Measurements from ENCODE around the gene KDR. TPM values are rescaled to one million over a fixed set of nuclear protein-coding genes. Genes with fewer than 3 reads are reported as not detected.

Gene KDR
- total and polyA plus RNA-seq, 2 experiments from 2014 or later: 96.0 to 104 TPM

DNA sequence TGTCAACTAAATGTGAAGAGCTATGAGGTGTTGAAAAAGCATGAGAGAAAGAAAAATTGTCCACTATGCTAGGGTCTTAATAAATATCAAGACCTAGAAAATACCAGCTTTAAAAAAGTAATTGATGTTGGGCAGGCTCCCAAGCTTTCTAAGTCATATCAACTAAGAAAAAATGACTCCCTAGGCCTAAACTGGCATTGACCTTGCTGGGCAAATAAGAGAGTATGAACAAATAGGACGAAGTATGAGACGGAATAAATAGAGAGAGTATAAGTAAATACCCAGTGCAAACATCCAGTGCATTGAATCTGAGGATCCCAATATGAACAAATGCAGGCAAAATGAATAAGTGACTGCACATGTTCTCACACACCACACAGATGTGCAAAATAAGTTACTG, 3.2 kb downstream of the KDR start:
- no peaks in the 10 kb centered on the region for H3K9me3 ChIP-seq (ENCODE audit: low read depth)
- no peaks in the 10 kb centered on the region for H3K36me3 ChIP-seq (replicated peaks; ENCODE audit: insufficient read depth, low read depth)
- H3K4me3 ChIP-seq: no peak overlapping the region
- H3K4me1 ChIP-seq (ENCODE audit: insufficient read depth): no peaks in the 10 kb centered on the region
- peak overlapping the region; percentile 94 for H3K4me2 ChIP-seq
- peaks cover 48% of the 10 kb centered on the region for H3K27me3 ChIP-seq
- peaks cover 10% of the 10 kb centered on the region for H3K79me2 ChIP-seq
- no peak for DNase-seq (ENCODE audit: low spot score)
- no peak overlapping the region for H2AFZ ChIP-seq
- H3K27ac ChIP-seq: no peak overlapping the region
- no peaks in the 10 kb centered on the region for H4K20me1 ChIP-seq (ENCODE audit: insufficient read depth, poor library complexity, severe bottlenecking)
- no peaks in the 10 kb centered on the region for H3K9me2 ChIP-seq (replicated peaks; ENCODE audit: insufficient read depth)
- TF ChIP-seq EZH2 (IDR thresholded peaks at IDR 0.05; ENCODE audit: borderline replicate concordance) (no peak), EZH2phosphoT487 (IDR thresholded peaks at IDR 0.05; ENCODE audit: low read depth, severe bottlenecking, unreplicated experiment) (no peak)
- TF ChIP-seq, protein P1, sequence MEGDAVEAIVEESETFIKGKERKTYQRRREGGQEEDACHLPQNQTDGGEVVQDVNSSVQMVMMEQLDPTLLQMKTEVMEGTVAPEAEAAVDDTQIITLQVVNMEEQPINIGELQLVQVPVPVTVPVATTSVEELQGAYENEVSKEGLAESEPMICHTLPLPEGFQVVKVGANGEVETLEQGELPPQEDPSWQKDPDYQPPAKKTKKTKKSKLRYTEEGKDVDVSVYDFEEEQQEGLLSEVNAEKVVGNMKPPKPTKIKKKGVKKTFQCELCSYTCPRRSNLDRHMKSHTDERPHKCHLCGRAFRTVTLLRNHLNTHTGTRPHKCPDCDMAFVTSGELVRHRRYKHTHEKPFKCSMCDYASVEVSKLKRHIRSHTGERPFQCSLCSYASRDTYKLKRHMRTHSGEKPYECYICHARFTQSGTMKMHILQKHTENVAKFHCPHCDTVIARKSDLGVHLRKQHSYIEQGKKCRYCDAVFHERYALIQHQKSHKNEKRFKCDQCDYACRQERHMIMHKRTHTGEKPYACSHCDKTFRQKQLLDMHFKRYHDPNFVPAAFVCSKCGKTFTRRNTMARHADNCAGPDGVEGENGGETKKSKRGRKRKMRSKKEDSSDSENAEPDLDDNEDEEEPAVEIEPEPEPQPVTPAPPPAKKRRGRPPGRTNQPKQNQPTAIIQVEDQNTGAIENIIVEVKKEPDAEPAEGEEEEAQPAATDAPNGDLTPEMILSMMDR (IDR thresholded peaks at IDR 0.05; ENCODE audit: poor library complexity): no peak
- WGBS (ENCODE audit: low lambda C conversion rate, missing lambda C conversion rate): 62% methylated on average over 2 of the region's 2 CpGs

DNA sequence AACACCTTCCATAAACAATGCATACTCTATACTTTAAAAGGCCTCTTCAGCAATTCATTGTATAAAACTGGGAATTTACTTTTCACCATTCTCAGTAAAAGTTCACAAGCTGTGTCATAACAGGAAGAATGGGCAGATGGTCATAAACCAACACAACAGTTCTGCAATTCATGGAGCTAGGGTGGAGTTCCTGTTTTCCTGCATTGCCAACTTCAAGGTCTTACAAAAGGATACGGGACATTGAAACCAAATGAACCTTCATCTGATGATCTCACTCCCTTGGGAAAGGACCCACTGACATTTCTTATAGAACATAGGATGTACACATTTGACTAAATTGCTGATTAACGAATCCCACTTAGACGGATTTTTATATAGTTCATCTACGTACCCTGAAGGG, 4.1 kb downstream of the KDR start:
- DNase-seq (ENCODE audit: low spot score): no peak
- Histone ChIP-seq H3K9me2 (replicated peaks; ENCODE audit: insufficient read depth) (no peaks in the 10 kb centered on the region), H3K36me3 (replicated peaks; ENCODE audit: insufficient read depth, low read depth) (no peaks in the 10 kb centered on the region), H3K79me2 (peaks cover 10% of the 10 kb centered on the region), H3K4me2 (peak overlapping the region; percentile 22), H2AFZ (no peak overlapping the region), H3K4me1 (ENCODE audit: insufficient read depth) (no peaks in the 10 kb centered on the region), H3K27me3 (peaks cover 40% of the 10 kb centered on the region), H3K27ac (no peak overlapping the region), H3K4me3 (no peak overlapping the region), H4K20me1 (ENCODE audit: insufficient read depth, poor library complexity, severe bottlenecking) (no peaks in the 10 kb centered on the region), H3K9me3 (ENCODE audit: low read depth) (no peaks in the 10 kb centered on the region)
- WGBS (ENCODE audit: low lambda C conversion rate, missing lambda C conversion rate): 91% methylated on average over 4 of the region's 4 CpGs
- TF ChIP-seq, protein P1 (IDR thresholded peaks at IDR 0.05; ENCODE audit: poor library complexity): no peak
- TF ChIP-seq EZH2phosphoT487 (IDR thresholded peaks at IDR 0.05; ENCODE audit: low read depth, severe bottlenecking, unreplicated experiment): no peak
- TF ChIP-seq EZH2 (IDR thresholded peaks at IDR 0.05; ENCODE audit: borderline replicate concordance): no peak

DNA sequence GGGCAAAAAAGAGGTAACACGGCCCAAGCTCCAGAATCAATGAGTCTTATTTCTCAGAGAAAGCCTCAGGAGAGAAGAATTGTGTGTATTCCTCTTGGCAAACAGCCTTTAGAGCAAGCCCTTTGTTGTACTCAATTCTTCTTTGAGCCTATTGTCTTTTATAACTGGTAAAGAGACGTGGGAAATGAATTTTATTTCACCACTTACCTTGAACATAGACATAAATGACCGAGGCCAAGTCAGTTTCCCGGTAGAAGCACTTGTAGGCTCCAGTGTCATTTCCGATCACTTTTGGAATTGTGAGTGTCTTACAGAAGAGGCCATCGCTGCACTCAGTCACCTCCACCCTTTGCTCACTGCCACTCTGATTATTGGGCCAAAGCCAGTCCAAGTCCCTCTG, 7.0 kb downstream of the KDR start:
- Histone ChIP-seq H3K4me1 (ENCODE audit: insufficient read depth) (no peaks in the 10 kb centered on the region), H3K4me3 (no peak overlapping the region), H3K27me3 (peaks cover 14% of the 10 kb centered on the region), H3K9me3 (ENCODE audit: low read depth) (no peaks in the 10 kb centered on the region), H3K36me3 (replicated peaks; ENCODE audit: insufficient read depth, low read depth) (no peaks in the 10 kb centered on the region), H3K27ac (no peak overlapping the region), H3K4me2 (no peak overlapping the region), H4K20me1 (ENCODE audit: insufficient read depth, poor library complexity, severe bottlenecking) (no peaks in the 10 kb centered on the region), H3K9me2 (replicated peaks; ENCODE audit: insufficient read depth) (no peaks in the 10 kb centered on the region), H3K79me2 (peaks cover 7% of the 10 kb centered on the region), H2AFZ (no peak overlapping the region)
- TF ChIP-seq, protein P1 (IDR thresholded peaks at IDR 0.05; ENCODE audit: poor library complexity): no peak
- TF ChIP-seq EZH2phosphoT487 (IDR thresholded peaks at IDR 0.05; ENCODE audit: low read depth, severe bottlenecking, unreplicated experiment) (no peak), EZH2 (IDR thresholded peaks at IDR 0.05; ENCODE audit: borderline replicate concordance) (no peak)
- DNase-seq (ENCODE audit: low spot score): no peak
- 87% methylated on average over 6 of the region's 6 CpGs for WGBS (ENCODE audit: low lambda C conversion rate, missing lambda C conversion rate)

DNA sequence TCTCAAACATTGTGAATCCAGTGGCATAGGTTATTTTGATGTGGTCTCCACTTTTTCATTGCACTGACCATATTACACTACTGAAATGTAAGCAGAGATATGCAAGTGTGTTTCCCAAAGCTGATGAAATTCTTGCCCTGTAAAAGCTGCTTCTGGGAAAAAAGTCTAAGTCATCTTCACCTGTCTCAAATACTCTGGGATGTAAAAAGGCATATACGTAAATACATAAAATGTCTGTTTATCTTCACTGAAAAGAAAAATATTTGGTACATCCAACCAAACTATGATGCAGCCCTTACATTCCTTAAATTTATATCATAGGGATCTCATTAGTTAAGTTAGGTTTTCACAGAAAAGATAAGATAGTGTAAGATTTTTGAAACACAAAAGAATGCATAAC, 7.9 kb downstream of the KDR start:
- 71% methylated on average over 1 of the region's 1 CpG for WGBS (ENCODE audit: low lambda C conversion rate, missing lambda C conversion rate)
- peak overlapping the region; percentile 10 for H3K27ac ChIP-seq
- no peak overlapping the region for H3K4me2 ChIP-seq
- H3K27me3 ChIP-seq: peaks cover 5% of the 10 kb centered on the region
- no peak for DNase-seq (ENCODE audit: low spot score)
- no peaks in the 10 kb centered on the region for H3K4me1 ChIP-seq (ENCODE audit: insufficient read depth)
- H4K20me1 ChIP-seq (ENCODE audit: insufficient read depth, poor library complexity, severe bottlenecking): no peaks in the 10 kb centered on the region
- H3K9me3 ChIP-seq (ENCODE audit: low read depth): no peaks in the 10 kb centered on the region
- H3K36me3 ChIP-seq (replicated peaks; ENCODE audit: insufficient read depth, low read depth): no peaks in the 10 kb centered on the region
- H3K9me2 ChIP-seq (replicated peaks; ENCODE audit: insufficient read depth): no peaks in the 10 kb centered on the region
- peaks cover 3% of the 10 kb centered on the region for H3K79me2 ChIP-seq
- no peak for TF ChIP-seq EZH2 (IDR thresholded peaks at IDR 0.05; ENCODE audit: borderline replicate concordance)
- TF ChIP-seq, protein P1 (IDR thresholded peaks at IDR 0.05; ENCODE audit: poor library complexity): no peak
- no peak for TF ChIP-seq EZH2phosphoT487 (IDR thresholded peaks at IDR 0.05; ENCODE audit: low read depth, severe bottlenecking, unreplicated experiment)
- no peak overlapping the region for H2AFZ ChIP-seq
- no peak overlapping the region for H3K4me3 ChIP-seq
